GM18873 (cell line): Measurements from ENCODE around the gene PLA2G4C.

Experiments
- ATAC-seq: cut with Tn5 transposase; IDR thresholded peaks from one replicate; pipeline ENCODE4 v1.9.1; 2021; ENCODE audit warnings: mild to moderate bottlenecking, moderate library complexity, moderate number of reproducible peaks; ENCODE audit not compliant: unreplicated experiment, low FRiP score

The PLA2G4C gene

GRCh38 chr19:48061401-48062344, 48.9 kb downstream of the PLA2G4C start:
- no peak for ATAC-seq

- no peak for ATAC-seq
Measured at GRCh38 chr19:48060381-48060780, 50.2 kb downstream of the PLA2G4C start.

GRCh38 chr19:48059331-48059730, 51.3 kb downstream of the PLA2G4C start:
- ATAC-seq, result no peak

GRCh38 chr19:48053856-48054255, 56.8 kb downstream of the PLA2G4C start:
- no peak for ATAC-seq

- no peak for ATAC-seq
Measured at GRCh38 chr19:48053076-48053475, 57.5 kb downstream of the PLA2G4C start.

- no peak for ATAC-seq
Measured at GRCh38 chr19:48051335-48052033, 59.1 kb downstream of the PLA2G4C start.

- ATAC-seq, result no peak
Measured at GRCh38 chr19:48044561-48044960, 66.1 kb downstream of the PLA2G4C start.

GRCh38 chr19:48043675-48044258, 66.8 kb downstream of the PLA2G4C start, which contains the start of gene CABP5:
Gene CABP5 (minus strand): TSS chr19:48044079. CDS start chr19:48043922, 157 bp downstream.
- no peak for ATAC-seq

- ATAC-seq, result no peak
Measured at GRCh38 chr19:48041877-48042580, 68.6 kb downstream of the PLA2G4C start.

- ATAC-seq, result no peak
Measured at GRCh38 chr19:48036765-48037164, 73.9 kb downstream of the PLA2G4C start.

GRCh38 chr19:48033604-48034003, 77.0 kb downstream of the PLA2G4C start:
- ATAC-seq, result no peak

- ATAC-seq, result no peak
Measured at GRCh38 chr19:48030073-48030472, 80.5 kb downstream of the PLA2G4C start.

GRCh38 chr19:48029431-48029830, 81.2 kb downstream of the PLA2G4C start:
- ATAC-seq, result no peak

- ATAC-seq, result no peak
Measured at GRCh38 chr19:48025480-48025879, 85.1 kb downstream of the PLA2G4C start.

- ATAC-seq, result no peak
Measured at GRCh38 chr19:48023518-48023917, 87.1 kb downstream of the PLA2G4C start.

- ATAC-seq, result no peak
Measured at GRCh38 chr19:48023011-48023410, 87.6 kb downstream of the PLA2G4C start.

GRCh38 chr19:48020686-48021085, 89.9 kb downstream of the PLA2G4C start:
- ATAC-seq, result no peak

GRCh38 chr19:48010932-48011758, 99.5 kb downstream of the PLA2G4C start:
- ATAC-seq, result no peak

GRCh38 chr19:48006762-48007161, 103.9 kb downstream of the PLA2G4C start:
- ATAC-seq, result no peak

- no peak for ATAC-seq
Measured at GRCh38 chr19:48004236-48004635, 106.4 kb downstream of the PLA2G4C start.
